H54 (cell line): ENCODE measurements around the gene DDX1.

ENCODE experiments used
- DNase-seq: peaks from one replicate; pipeline ENCODE4 v3.0.0; 2011; ENCODE audit warnings: low spot score, mixed read lengths; ENCODE audit not compliant: insufficient read length
- FAIRE-seq: peaks from 3 replicates; lab custom pipeline; 2011; peaks lifted over from hg19 to GRCh38; lab: Jason Lieb, UNC
- POLR2A ChIP-seq: IDR thresholded peaks from 2 replicates; pipeline ENCODE4 v1.6.1; 2011; ENCODE audit warnings: low read depth, mild to moderate bottlenecking, low read length

Gene DDX1

DNA sequence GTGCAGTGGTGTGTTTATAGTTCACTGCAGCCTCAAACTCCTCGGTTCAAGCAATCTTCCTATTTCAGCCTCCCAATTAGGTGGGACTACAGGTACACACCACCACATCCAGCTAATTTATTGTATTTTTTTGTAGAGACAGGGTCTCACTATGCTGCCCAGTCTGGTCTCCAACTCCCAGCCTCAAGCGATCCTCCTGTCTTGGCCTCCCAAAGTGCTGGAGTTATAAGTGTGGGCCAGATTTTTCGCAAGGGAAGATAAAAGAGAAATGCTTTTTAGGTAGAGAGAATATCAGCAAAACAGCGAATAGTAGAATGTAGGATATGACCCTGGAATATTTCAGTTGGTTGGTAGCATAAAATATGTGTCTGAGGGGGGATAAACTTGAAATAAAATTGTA lies 4.3 kb downstream of the DDX1 start:
- FAIRE-seq (no peak), DNase-seq (no peak)
- TF ChIP-seq POLR2A = no peak

DNA sequence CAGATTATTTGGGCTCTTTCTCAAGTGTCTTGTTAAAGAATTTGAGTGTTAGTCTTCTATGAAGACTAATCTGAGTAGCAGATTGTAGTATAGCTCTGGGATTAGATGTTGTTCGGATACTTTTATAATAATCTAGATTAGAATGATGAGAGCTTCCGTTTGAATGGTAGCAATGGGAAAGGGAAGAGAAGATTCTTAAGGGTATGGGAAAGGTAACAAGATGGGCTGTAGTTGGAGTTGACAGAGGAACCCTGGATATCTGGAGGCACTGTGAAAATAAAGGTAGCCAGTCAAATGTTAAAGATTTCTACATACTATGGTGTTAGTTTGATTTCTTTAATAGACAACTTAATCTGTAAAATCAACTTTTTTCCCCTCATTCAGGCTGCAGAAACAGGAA lies 4.7 kb downstream of the DDX1 start:
- FAIRE-seq = no peak
- no peak for TF ChIP-seq POLR2A
- no peak for DNase-seq

DNA sequence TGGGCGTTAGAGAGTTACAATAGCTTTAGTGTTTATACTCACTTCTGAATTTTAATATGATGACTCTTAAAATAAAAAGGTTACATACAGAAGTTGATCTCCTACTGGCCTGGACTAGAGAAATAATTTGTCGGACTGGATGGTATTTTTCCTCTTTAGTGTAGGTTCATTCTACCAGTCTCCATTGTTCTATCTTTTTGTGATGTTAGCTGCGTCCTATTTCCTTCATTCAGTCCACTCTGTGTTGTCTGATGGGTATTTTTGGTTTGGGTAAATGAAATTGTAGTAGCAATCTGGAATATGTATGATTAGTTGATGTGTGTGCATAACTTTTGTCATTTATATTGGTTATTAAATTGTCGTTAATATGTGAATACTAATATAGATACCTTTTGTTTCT lies 5.3 kb downstream of the DDX1 start:
- DNase-seq = no peak
- no peak for TF ChIP-seq POLR2A
- FAIRE-seq = no peak

DNA sequence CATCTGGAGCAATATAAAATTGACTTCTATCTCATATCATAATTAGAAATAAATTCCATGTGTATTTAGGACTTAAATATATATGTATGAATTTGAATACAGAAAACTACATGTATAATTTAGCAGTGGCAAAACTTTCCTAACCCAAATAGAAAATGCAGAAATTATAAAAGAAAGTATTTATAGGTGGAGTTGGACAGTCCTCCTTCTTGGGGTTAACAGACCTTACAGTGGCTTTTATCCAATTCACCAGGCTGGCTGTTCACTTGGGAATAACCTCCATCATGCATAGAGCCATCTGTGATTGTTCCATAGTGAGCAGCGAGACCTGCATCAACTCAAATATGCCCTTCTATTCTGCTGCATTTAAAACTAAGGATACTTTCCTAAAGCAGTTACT lies 8.3 kb downstream of the DDX1 start:
- no peak for DNase-seq
- TF ChIP-seq POLR2A = no peak
- FAIRE-seq = no peak

DNA sequence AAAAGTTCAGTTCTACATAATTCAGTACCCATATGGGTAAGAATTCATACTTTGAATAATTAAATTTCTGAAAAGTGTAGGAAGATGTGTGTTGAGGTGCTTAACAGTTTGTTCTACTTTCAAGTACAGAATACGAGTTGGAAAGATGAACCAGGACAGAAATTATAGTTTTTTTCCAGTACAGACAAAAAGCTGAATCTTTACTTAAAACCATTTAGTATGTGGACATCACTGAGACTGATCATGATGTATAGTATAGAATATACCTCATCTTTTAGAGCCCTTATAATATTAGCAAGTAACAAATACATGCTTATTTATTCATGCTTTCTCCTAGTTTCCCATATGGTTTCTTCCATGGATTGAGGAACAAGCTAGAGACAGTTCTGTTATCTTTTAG lies 10.0 kb downstream of the DDX1 start:
- DNase-seq (no peak), FAIRE-seq (no peak)
- TF ChIP-seq POLR2A = no peak

DNA sequence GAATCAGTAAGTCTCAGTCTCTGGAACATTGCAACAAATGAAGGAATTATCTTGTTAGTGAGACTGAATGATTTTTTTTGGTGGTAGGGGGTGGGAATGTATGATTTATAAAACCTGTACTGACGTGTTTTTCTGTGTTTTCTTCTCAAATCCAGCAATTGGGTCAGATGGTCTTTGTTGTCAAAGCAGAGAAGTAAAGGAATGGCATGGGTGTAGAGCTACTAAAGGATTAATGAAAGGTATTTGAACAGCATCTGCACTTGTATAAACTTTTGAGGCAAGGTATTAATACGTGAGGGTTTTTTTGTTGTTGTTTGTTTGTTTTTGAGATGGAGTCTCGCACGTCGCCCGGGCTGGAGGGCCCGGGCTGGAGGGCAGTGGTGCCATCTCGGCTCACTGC lies 10.7 kb downstream of the DDX1 start:
- FAIRE-seq (no peak), DNase-seq (no peak)
- TF ChIP-seq POLR2A = no peak

DNA sequence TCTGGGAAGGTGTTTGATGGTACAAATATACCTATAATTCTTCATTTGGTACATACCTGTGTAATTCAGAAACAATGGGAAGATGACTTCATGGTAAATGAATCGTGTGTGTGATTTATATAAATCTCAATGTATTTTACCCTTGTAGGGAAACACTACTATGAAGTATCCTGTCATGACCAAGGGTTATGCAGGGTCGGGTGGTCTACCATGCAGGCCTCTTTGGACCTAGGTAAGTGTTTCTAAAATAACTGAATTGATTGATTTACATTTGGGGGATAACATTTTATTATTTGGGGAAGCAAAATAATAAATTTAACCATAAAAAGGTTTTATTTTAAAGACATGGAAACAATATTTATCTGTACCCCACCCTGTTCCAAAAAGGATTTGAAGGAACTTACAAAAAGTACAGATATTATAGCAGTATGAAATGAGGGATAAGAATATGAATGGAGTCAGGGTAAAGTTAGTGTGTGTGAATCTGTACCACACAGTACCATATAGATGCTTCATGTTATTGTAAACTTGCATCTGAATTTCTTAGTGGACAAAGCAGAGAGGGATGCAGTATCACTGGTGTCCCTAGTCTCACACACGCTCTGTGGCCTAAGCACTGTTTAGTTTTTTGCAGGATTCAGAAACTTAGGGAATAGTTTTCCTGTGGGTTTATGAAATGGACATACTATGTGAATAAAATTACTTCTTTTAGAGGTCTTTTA lies 11.5 kb downstream of the DDX1 start:
- FAIRE-seq (no peak), DNase-seq (no peak)
- TF ChIP-seq POLR2A = no peak

DNA sequence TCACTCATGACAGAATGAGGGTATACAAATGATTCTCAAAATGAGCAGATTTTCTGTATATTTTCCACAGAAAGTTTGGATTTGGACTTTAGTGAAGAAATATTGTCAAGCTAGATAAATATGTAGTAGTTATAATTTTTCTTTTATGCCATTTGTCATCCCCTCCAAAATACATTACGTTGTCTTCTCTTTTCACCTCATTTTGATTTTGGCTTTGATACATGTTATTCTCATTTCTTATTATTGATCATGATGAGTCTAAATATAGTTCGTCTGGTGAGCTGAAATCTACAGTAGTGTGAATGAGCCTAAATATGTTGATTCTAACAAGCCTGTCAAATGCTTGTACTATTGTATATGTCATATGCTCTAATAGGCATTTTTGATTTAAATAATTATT lies 12.3 kb downstream of the DDX1 start:
- no peak for DNase-seq
- no peak for FAIRE-seq
- TF ChIP-seq POLR2A = no peak

DNA sequence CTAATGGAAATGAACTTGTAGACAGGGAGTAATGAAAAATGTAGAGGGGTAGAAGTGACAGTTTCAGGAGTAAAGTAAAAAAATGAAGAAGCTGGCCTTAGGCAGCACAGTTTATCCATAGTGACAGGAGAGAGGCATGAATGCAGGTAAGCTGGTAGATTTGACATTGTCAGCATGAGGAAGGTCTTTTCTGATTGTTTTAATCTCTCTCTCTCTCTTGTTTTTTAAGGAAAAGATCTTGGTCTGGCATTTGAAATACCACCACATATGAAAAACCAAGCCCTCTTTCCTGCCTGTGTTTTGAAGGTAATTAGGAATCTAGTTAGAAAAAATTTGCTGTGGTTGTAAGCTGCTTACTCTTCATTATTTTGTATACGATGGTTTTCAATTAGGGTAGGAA lies 14.1 kb downstream of the DDX1 start:
- FAIRE-seq (no peak), DNase-seq (no peak)
- no peak for TF ChIP-seq POLR2A

DNA sequence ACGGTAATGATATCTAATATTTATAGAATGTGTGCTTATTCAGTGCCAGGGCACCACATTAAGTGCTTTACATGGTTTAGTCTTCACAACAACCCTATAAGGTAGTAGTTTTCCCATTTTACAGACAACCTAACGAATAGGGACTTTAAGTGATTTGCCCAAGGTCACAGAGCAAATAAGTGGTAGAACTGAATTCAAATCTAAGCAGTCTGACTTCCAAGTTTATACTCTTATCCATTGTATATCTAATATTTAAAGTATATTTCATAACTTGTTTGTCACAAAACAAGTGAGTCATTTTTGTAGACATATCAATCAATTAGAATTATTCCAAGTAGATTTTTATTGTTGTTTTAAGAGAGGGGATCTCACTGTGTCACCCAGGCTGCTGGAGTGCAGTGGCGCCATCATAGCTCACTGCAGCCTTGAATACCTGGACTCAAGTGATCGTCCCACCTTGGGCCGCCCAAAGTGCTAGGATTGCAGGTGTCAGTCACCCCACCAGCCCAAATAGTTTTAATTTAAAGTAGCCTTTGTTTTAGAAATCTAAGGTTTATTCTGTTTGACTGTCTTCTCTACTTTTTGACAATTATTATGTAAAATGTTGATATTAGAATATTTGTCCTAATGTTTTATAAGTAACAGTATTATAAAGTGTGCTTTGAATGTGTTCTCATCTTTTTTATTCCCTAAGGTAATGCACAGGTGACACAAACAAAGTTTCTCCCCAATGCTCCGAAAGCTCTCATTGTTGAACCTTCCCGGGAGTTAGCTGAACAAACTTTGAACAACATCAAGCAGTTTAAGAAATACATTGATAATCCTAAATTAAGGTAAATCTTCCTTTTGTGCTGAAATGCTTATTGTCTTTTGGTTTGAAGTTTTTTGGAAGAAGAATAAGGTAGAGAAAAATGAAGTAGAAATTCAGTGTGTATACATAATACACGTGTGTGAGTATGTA lies 15.1 kb downstream of the DDX1 start:
- DNase-seq (no peak), FAIRE-seq (no peak)
- TF ChIP-seq POLR2A = no peak

DNA sequence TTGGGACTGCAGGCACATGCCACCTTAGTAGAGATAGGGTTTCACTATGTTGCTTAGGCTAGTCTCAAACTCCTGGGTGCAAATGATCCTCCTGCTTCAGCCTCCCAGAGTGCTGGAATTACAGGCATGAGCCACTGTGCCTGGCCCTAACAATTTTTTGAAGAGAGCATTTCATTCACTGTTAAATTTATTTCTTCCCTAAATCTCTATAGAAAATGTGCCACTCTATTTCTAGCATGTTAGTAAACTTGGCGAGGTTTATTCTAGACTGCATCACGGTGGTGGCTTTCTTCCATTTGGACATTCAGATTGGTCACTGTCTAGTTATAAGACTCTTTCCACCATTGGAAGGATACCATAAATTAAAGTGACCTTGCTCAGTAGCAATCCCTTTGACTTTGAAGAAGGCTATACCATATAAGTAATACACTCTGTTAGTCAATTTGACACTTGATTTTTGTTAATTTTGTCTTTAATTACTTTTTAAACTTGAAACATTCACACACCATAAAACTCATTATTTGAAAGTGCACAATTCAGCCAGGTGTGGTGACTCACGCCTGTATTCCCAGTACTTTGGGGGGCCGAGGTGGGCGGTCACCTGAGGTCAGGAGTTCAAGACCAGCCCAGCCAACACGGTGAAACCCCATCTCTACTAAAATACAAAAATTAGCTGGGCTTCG lies 16.2 kb downstream of the DDX1 start:
- FAIRE-seq (no peak), DNase-seq (no peak)
- no peak for TF ChIP-seq POLR2A

DNA sequence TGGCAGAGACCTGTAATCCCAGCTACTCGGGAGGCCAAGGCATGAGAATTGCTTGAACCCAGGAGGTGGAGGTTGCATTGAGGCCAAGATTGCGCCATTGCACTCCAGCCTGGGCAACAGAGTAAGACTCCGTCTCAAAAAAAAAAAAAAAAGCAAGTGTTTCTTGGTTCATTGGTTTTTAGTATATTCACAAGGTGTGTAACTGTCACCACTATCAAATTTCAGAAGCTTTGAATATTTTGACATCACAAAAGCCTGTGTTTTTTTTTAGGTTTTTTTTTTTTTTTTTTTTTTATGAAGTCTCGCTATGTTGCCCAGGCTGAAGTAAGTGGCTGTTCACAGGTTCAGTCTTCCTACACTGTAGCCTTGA lies 16.7 kb downstream of the DDX1 start:
- no peak for TF ChIP-seq POLR2A
- no peak for DNase-seq
- FAIRE-seq = no peak

DNA sequence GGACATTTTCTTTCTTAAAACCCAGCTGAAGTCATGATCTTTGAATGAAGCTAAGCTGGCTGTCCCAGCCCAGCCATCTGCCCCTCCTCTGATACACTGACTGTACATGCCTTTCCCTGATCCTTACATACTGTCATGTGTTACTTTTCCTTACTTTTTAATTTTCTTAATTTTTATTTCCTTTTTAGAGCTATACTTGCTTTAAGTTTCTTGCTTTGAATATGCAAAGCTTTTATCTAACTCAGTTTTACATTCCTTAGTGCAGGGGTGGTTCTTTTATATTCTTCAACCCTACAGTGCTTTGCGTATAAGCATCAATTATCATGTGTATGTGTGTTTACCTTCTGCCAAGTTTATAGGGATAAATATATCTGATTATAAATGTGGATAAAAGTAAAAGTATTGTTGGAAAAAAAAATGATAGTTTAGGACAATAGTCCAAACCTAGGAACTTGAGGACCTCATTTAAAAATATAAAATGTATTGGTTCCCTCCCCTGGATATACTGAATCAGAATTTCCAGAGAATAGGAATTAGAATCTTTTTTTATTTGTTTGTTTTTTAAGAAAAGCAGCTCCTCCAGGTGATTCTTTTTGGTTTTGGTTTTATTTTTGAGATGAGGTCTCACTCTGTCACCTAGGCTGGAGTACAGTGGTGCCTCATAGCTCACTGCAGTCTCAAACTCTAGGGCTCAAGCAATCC lies 17.8 kb downstream of the DDX1 start:
- no peak for FAIRE-seq
- TF ChIP-seq POLR2A = no peak
- no peak for DNase-seq
